Esophagus squamous epithelium (tissue), 4 donors: Measurements from ENCODE around the gene POU6F2.

Source experiments
- POLR2A ChIP-seq, 4 donors: fragments of 450-650 bp; IDR thresholded peaks; one replicate each; pipeline ENCODE4 v1.6.1; 2017; ENCODE audit warnings: antibody characterized with exemption in 4 of 4, mild to moderate bottlenecking in 4 of 4, moderate library complexity in 3 of 4
- TF ChIP-seq, protein P1 (sequence below), 6 experiments: fragments of 450-650 bp in 4 of 6; fragments of 200-600 bp in 2 of 6; sonication (generic) in 2 of 6; IDR thresholded peaks; one replicate each; pipeline ENCODE4 v1.5.1; 2016 to 2019; ENCODE audit warnings: antibody characterized with exemption in 6 of 6, mild to moderate bottlenecking in 4 of 6, moderate library complexity in 4 of 6

DNA sequence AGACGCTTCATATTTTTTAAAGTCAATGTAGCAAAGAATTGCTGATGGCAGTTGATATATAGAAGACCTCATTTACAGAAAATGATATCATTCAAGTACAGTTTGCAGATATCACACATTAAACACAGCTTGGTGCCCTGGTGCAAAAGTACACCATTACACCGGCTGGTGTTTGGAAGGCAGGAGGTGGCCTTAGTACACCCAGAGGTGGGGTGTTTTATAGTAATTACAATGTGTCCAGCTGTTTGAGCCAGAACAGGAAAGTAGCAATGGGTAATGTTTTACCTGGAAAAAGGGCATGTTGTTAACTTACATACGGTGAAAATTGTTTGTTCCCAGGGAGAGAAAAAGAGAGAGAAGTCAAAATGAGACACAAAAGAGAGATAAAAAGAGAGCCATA lies 485.5 kb downstream of the POU6F2 start:
- TF ChIP-seq, protein P1, sequence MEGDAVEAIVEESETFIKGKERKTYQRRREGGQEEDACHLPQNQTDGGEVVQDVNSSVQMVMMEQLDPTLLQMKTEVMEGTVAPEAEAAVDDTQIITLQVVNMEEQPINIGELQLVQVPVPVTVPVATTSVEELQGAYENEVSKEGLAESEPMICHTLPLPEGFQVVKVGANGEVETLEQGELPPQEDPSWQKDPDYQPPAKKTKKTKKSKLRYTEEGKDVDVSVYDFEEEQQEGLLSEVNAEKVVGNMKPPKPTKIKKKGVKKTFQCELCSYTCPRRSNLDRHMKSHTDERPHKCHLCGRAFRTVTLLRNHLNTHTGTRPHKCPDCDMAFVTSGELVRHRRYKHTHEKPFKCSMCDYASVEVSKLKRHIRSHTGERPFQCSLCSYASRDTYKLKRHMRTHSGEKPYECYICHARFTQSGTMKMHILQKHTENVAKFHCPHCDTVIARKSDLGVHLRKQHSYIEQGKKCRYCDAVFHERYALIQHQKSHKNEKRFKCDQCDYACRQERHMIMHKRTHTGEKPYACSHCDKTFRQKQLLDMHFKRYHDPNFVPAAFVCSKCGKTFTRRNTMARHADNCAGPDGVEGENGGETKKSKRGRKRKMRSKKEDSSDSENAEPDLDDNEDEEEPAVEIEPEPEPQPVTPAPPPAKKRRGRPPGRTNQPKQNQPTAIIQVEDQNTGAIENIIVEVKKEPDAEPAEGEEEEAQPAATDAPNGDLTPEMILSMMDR (IDR thresholded peaks at IDR 0.05): no peak
- no peak for TF ChIP-seq POLR2A (IDR thresholded peaks at IDR 0.05)
